HepG2 (cell line): Measurements from ENCODE around the gene DCAKD. TPM values are rescaled to one million over a fixed set of nuclear protein-coding genes. Genes with fewer than 3 reads are reported as not detected.

ENCODE experiments used
- ATAC-seq: fragments of 200-7000 bp; cut with Tn5 transposase; 3 replicates; pipeline ENCODE4 v1.9.1; 2020; ENCODE audit warnings: mild to moderate bottlenecking, moderate library complexity
- BruUV-seq: library from RNA; stranded (reverse); fragments of 400-500 nt; replicated peaks from 2 replicates; lab custom pipeline; 2021; lab: Mats Ljungman, UMichigan
- CTCF ChIA-PET: fragments of 300-600 bp; formaldehyde crosslinking; extraction: SDS; loops from one replicate; lab custom pipeline; 2021; ENCODE audit warnings: low total read pairs, inconsistent platforms, low intra/inter-chr PET ratio; lab: Yijun Ruan, JAX
- POLR2A ChIA-PET: fragments of 350-600 bp; sonication (Branson Sonifier 250); formaldehyde crosslinking; loops from one replicate; lab custom pipeline; 2020; ENCODE audit warnings: antibody characterized with exemption, inconsistent platforms; lab: Yijun Ruan, JAX
- DNase-seq: peaks from one replicate; pipeline ENCODE4 v3.0.0-alpha.2; 2015; ENCODE audit warnings: low spot score
- FAIRE-seq: peaks from 3 replicates; lab custom pipeline; 2011; peaks lifted over from hg19 to GRCh38; lab: Jason Lieb, UNC
- H2AFZ ChIP-seq: one replicate; pipeline ENCODE4 v1.6.1; 2011; ENCODE audit warnings: low read length, inconsistent platforms
- H3K27ac ChIP-seq: fragments of 300-600 bp; 3 replicates; pipeline ENCODE4 v1.8.0; 2011; ENCODE audit warnings: mixed run types, mild to moderate bottlenecking, mixed read lengths, low read length, inconsistent platforms; ENCODE audit not compliant: insufficient read depth; ENCODE audit errors: extremely low read length
- H3K27me3 ChIP-seq, 2 experiments: fragments of 200-600 bp in 1 of 2; 2 replicates in 1 of 2; 3 replicates in 1 of 2; pipeline versions ENCODE4 v1.6.0 to v1.8.0; 2011; ENCODE audit warnings: low read length in 2 of 2, mild to moderate bottlenecking in 2 of 2, moderate library complexity in 2 of 2, inconsistent platforms in 1 of 2; ENCODE audit not compliant: insufficient read depth in 2 of 2, control insufficient read depth in 1 of 2
- H3K36me3 ChIP-seq, 2 experiments: fragments of 200-600 bp in 1 of 2; replicated peaks in 1 of 2; 2 replicates in 1 of 2; 3 replicates in 1 of 2; pipeline versions ENCODE4 v1.5.1 to v1.8.0; 2011; ENCODE audit warnings: low read length in 2 of 2, inconsistent platforms in 1 of 2; ENCODE audit not compliant: insufficient read depth in 2 of 2, control insufficient read depth in 1 of 2
- H3K4me1 ChIP-seq: 2 replicates; pipeline ENCODE4 v1.5.1; 2012; ENCODE audit warnings: low read length, inconsistent platforms; ENCODE audit not compliant: insufficient read depth
- H3K4me2 ChIP-seq: 2 replicates; pipeline ENCODE4 v1.6.0; 2011; ENCODE audit warnings: low read depth, low read length, inconsistent platforms
- H3K4me3 ChIP-seq, 3 experiments: fragments of 200-600 bp in 1 of 3; sonication (generic), shearing (Covaris generic) in 1 of 3; replicated peaks in 1 of 3; 2 replicates each; pipeline ENCODE4 v1.5.1; 2011 to 2016; ENCODE audit warnings: low read length in 3 of 3, inconsistent platforms in 2 of 3, low read depth in 2 of 3, mild to moderate bottlenecking in 2 of 3, control low read depth in 1 of 3, mixed read lengths in 1 of 3; ENCODE audit not compliant: insufficient read depth in 1 of 3
- H3K79me2 ChIP-seq: one replicate; pipeline ENCODE4 v1.6.1; 2011; ENCODE audit warnings: low read length, inconsistent platforms; ENCODE audit not compliant: insufficient read depth
- H3K9ac ChIP-seq: 2 replicates; pipeline ENCODE4 v1.6.0; 2011; ENCODE audit warnings: mild to moderate bottlenecking, low read depth, low read length, inconsistent platforms; ENCODE audit not compliant: insufficient read depth
- H3K9me3 ChIP-seq: 2 replicates; pipeline ENCODE4 v1.5.1; 2012; ENCODE audit warnings: mild to moderate bottlenecking, low read length
- H4K20me1 ChIP-seq: 2 replicates; pipeline ENCODE4 v1.6.0; 2011; ENCODE audit warnings: inconsistent platforms, mild to moderate bottlenecking, low read length, moderate library complexity; ENCODE audit not compliant: insufficient read depth
- ATF7 ChIP-seq, 2 experiments: fragments of 450-650 bp in 1 of 2; sonication (generic) in 1 of 2; formaldehyde crosslinking in 1 of 2; IDR thresholded peaks; 2 replicates each; pipeline versions ENCODE4 v1.4.0 to v1.6.1; 2016 to 2020; ENCODE audit warnings: antibody characterized with exemption in 1 of 2, mild to moderate bottlenecking in 1 of 2, missing genetic modification reagents in 1 of 2
- CBX5 ChIP-seq: sonication (generic); formaldehyde crosslinking; IDR thresholded peaks from 2 replicates; pipeline ENCODE4 v1.4.0; 2020; ENCODE audit warnings: missing genetic modification reagents, borderline replicate concordance
- DR1 ChIP-seq: sonication (generic); formaldehyde crosslinking; IDR thresholded peaks from 2 replicates; pipeline ENCODE4 v1.8.0; 2021; ENCODE audit warnings: mild to moderate bottlenecking, missing genetic modification reagents, inconsistent platforms
- HNRNPK ChIP-seq: fragments of 200-400 bp; formaldehyde crosslinking; IDR thresholded peaks from 2 replicates; pipeline ENCODE4 v1.6.1; 2018; ENCODE audit warnings: low read length, low read depth, moderate library complexity, mild to moderate bottlenecking; ENCODE audit not compliant: poor library complexity, severe bottlenecking
- ONECUT2 ChIP-seq: sonication (generic); formaldehyde crosslinking; IDR thresholded peaks from 2 replicates; pipeline ENCODE4 v1.4.0; 2020; ENCODE audit warnings: missing genetic modification reagents
- PCBP1 ChIP-seq: fragments of 200-400 bp; formaldehyde crosslinking; IDR thresholded peaks from 2 replicates; pipeline ENCODE4 v1.6.1; 2017; ENCODE audit warnings: mild to moderate bottlenecking, low read depth, low read length, borderline replicate concordance
- SALL2 ChIP-seq: sonication (generic); formaldehyde crosslinking; IDR thresholded peaks from 2 replicates; pipeline ENCODE4 v1.8.1; 2023; ENCODE audit warnings: mild to moderate bottlenecking, missing genetic modification reagents, inconsistent platforms
- SCMH1 ChIP-seq: sonication (generic); formaldehyde crosslinking; IDR thresholded peaks from 2 replicates; pipeline ENCODE4 v1.9.0; 2021; ENCODE audit warnings: missing genetic modification reagents, mild to moderate bottlenecking, borderline replicate concordance
- SIN3A ChIP-seq: IDR thresholded peaks from 2 replicates; pipeline ENCODE4 v1.6.1; 2011; ENCODE audit warnings: low read depth, mild to moderate bottlenecking, control low read depth, low read length, borderline replicate concordance
- SUZ12 ChIP-seq: fragments of 150-350 bp; IDR thresholded peaks from 2 replicates; pipeline ENCODE4 v1.6.1; 2014; ENCODE audit warnings: low read depth, low read length
- ZNF678 ChIP-seq: sonication (generic); formaldehyde crosslinking; IDR thresholded peaks from 2 replicates; pipeline ENCODE4 v1.4.0; 2020; ENCODE audit warnings: mild to moderate bottlenecking, missing genetic modification reagents
- WGBS: methylation state at CpG from one replicate; pipeline ENCODE4 v1.1.6; 2017; ENCODE audit warnings: low lambda C conversion rate; 5-methylcytosine and 5-hydroxymethylcytosine counted together
- in situ Hi-C: cut with HindIII; loops from 2 replicates; pipeline ENCODE4 v1.10.0; 2017; ENCODE audit warnings: low pct_unique_long_range_greater_than_20kb; ENCODE audit not compliant: extremely low pct_ligation_motif_present
- intact Hi-C: fragments of 100-400 bp; cut with micrococcal nuclease; formaldehyde crosslinking; loops from one replicate; pipeline ENCODE4 v1.10.0; 2022; ENCODE audit not compliant: unreplicated experiment
- polyA plus RNA-seq, 8 experiments: library from polyadenylated mRNA; depleted of rRNA in 3 of 8; stranded (reverse) in 7 of 8; unstranded in 1 of 8; fragments of >200 nt; fragmentation: Illumina TruSeq in 4 of 8; extraction: Trizol in 4 of 8; gene quantifications; 2 replicates each; pipeline versions ENCODE4 v1.2.1 to v1.2.3, GENCODE V29; 2011 to 2016; ENCODE audit warnings: low read depth in 4 of 8, missing spikeins in 1 of 8, mixed read lengths in 1 of 8; ENCODE audit not compliant: insufficient read depth in 1 of 8
- total RNA-seq, 5 experiments: library from RNA; depleted of rRNA; stranded (reverse); fragments of >200 nt; fragmentation: Illumina TruSeq; extraction: Trizol; gene quantifications; 2 replicates each; pipeline ENCODE4 v1.2.3, GENCODE V29; 2016; ENCODE audit warnings: low read depth in 1 of 5
- TF ChIP-seq, protein P1 (sequence below): sonication (generic); formaldehyde crosslinking; IDR thresholded peaks from 2 replicates; pipeline ENCODE4 v1.9.0; 2022; ENCODE audit warnings: missing genetic modification reagents, mild to moderate bottlenecking, borderline replicate concordance
- TF ChIP-seq, protein P2 (sequence below): sonication (generic); formaldehyde crosslinking; IDR thresholded peaks from 2 replicates; pipeline ENCODE4 v1.4.0; 2020; ENCODE audit warnings: missing genetic modification reagents

The DCAKD gene
- total and polyA plus RNA-seq, 2 of the 13 experiments (the other 11 are each of a cell fraction or from before 2014, with no cell fraction given) = 25.9 to 29.2 TPM

DNA sequence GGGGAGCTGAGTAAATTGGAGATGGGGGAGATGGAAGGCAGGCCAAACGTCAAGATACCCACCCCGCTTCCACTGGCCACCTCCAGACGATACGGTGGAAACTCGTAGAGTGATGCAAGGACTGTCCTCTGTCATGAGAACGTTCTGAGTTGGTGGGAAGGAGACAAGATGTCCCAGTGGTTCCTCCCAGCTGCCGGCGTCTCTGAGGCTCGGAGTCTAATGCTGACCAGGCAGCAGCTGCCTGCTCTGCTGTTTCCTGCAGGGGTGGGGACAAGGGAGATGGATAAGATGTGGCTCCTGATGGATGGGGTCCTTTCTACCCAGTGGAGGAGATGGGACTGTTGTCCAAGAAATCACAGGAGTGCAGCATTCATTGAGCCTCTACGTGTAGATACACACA, 55.1 kb downstream of the DCAKD start:
- H2AFZ ChIP-seq = no peak overlapping the region
- no peak overlapping the region for H3K4me2 ChIP-seq
- TF ChIP-seq SALL2 (CRISPR knock-in tag) (no peak), SIN3A (no peak), CBX5 (no peak), SUZ12 (no peak), DR1 (CRISPR knock-in tag) (no peak), ZNF678 (CRISPR knock-in tag) (no peak), ATF7 (IDR thresholded peaks at IDR 0.05) (no peak), ATF7 (CRISPR knock-in tag; IDR thresholded peaks at IDR 0.05) (no peak)
- no peak for FAIRE-seq
- intact Hi-C loops = no loop called here
- DNase-seq = no peak
- BruUV-seq = no TSS peak
- peaks cover 7% of the 10 kb centered on the region; the same call in 1 of the 2 replicates for H3K9me3 ChIP-seq
- ChIA-PET CTCF (no interaction called here), POLR2A (interaction anchor here (0.6 kb wide), 1 partner anchor 36 kb away, joined by 3 read pairs; no protein-coding TSS in a partner anchor)
- no peak for ATAC-seq
- WGBS = 64% methylated on average over 10 of the region's 10 CpGs
- no peak overlapping the region for H3K27ac ChIP-seq
- no peaks in the 10 kb centered on the region for H4K20me1 ChIP-seq
- H3K4me3 ChIP-seq = no peak overlapping the region
- in situ Hi-C loops = no loop called here
- no peak overlapping the region for H3K9ac ChIP-seq
- H3K27me3 ChIP-seq = peaks cover 9 to 43% of the 10 kb centered on the region in 2 experiments; a peak in 4 of 5 replicates
- H3K36me3 ChIP-seq = no peaks in the 10 kb centered on the region
- no peaks in the 10 kb centered on the region for H3K79me2 ChIP-seq
- H3K4me1 ChIP-seq = peaks cover 5% of the 10 kb centered on the region

DNA sequence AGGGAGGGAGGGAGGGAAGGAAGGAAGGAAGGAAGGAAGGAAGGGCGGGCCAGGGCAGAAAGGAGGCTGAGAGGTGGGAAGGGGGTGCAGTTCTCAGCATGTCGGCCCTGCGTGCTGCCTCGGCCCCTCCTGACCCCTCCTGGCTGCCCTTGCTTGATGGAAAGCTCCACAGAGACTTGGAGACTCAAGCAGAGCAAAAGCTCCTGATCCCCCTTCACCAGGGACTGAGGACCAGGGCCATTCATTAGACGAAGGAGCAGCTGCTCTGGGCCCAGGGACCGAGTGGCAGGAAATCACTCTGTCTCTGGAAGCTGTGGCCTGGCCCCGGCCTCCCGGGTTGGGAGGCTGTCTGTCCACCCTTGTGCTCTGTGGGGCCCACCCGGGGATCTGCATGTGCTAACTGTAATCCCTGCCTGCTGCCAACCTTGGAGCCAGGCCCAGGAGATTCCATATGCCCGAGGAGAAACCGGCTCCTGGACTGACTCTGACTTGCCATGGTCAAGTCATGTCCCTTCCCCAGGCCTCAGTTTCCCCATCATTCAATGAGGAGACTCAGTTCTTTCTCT, 55.9 kb downstream of the DCAKD start:
- Histone ChIP-seq H3K27me3 (peaks cover 9 to 46% of the 10 kb centered on the region in 2 experiments; a peak in 4 of 5 replicates), H2AFZ (no peak overlapping the region), H3K9ac (no peak overlapping the region), H3K4me1 (no peaks in the 10 kb centered on the region), H4K20me1 (no peaks in the 10 kb centered on the region), H3K36me3 (no peaks in the 10 kb centered on the region), H3K4me3 (no peak overlapping the region), H3K79me2 (no peaks in the 10 kb centered on the region), H3K4me2 (no peak overlapping the region), H3K27ac (no peak overlapping the region), H3K9me3 (peaks cover 7% of the 10 kb centered on the region; the same call in 1 of the 2 replicates)
- 9% methylated on average over 11 of the region's 11 CpGs for WGBS
- ChIA-PET CTCF (no interaction called here), POLR2A (interaction anchor here (0.6 kb wide), 1 partner anchor 37 kb away, joined by 3 read pairs; no protein-coding TSS in a partner anchor)
- DNase-seq (no peak), FAIRE-seq (no peak), ATAC-seq (no peak)
- intact Hi-C loops = no loop called here
- TF ChIP-seq, protein P1, sequence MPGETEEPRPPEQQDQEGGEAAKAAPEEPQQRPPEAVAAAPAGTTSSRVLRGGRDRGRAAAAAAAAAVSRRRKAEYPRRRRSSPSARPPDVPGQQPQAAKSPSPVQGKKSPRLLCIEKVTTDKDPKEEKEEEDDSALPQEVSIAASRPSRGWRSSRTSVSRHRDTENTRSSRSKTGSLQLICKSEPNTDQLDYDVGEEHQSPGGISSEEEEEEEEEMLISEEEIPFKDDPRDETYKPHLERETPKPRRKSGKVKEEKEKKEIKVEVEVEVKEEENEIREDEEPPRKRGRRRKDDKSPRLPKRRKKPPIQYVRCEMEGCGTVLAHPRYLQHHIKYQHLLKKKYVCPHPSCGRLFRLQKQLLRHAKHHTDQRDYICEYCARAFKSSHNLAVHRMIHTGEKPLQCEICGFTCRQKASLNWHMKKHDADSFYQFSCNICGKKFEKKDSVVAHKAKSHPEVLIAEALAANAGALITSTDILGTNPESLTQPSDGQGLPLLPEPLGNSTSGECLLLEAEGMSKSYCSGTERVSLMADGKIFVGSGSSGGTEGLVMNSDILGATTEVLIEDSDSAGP (CRISPR knock-in tag) = no peak
- TF ChIP-seq HNRNPK (peak; percentile 11), ONECUT2 (CRISPR knock-in tag) (no peak), PCBP1 (0 out of 2 replicates have a peak, but pooled peaks have one; percentile 66), SCMH1 (no peak)
- TF ChIP-seq, protein P2, sequence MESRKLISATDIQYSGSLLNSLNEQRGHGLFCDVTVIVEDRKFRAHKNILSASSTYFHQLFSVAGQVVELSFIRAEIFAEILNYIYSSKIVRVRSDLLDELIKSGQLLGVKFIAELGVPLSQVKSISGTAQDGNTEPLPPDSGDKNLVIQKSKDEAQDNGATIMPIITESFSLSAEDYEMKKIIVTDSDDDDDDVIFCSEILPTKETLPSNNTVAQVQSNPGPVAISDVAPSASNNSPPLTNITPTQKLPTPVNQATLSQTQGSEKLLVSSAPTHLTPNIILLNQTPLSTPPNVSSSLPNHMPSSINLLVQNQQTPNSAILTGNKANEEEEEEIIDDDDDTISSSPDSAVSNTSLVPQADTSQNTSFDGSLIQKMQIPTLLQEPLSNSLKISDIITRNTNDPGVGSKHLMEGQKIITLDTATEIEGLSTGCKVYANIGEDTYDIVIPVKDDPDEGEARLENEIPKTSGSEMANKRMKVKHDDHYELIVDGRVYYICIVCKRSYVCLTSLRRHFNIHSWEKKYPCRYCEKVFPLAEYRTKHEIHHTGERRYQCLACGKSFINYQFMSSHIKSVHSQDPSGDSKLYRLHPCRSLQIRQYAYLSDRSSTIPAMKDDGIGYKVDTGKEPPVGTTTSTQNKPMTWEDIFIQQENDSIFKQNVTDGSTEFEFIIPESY (CRISPR knock-in tag) = no peak
- in situ Hi-C loops = no loop called here
- BruUV-seq = no TSS peak
